ENCODE results near the gene JMJD8. TPM values are rescaled to one million over a fixed set of nuclear protein-coding genes. Genes with fewer than 3 reads are reported as not detected.
A peak's percentile ranks its signal among the peaks of the same experiment; 100 is the strongest.

JMJD8 gene
- total RNA-seq, 2 experiments from 2014 or later = 22.0 to 23.6 TPM

DNA sequence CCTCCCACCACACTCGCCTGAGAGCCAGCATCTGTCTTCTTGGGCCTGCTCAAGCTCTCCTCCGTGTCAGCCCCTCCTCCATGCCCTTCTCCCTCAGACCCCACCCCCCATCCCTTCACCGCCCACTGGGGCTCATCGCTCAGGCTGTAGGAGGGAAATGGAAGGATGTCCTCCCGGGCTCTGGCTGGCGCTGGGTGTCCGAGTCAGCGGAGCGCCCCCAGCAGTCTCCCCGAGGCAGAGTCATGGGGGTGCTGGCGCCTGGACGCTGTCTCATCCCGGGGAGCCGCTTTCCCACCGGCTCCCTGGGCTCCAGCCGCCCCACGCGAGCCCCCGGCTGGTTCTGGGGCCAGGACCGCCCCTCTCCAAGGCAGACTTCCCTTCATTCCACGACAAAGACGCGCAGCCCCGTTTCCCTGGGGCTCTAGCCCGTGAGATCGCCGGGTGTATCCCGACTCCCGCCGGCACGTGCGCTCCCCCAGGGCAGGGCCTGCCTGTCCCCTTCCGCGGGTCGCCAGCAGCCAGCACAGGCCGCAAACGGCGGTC, 36.4 kb upstream of the JMJD8 start:
- intact Hi-C loops (cut with DNase I, micrococcal nuclease) = no loop called here
- peaks cover 48% of the 10 kb centered on the region for H3K4me1 ChIP-seq (ENCODE audit: insufficient read depth, low read length)
- peaks cover 7 to 9% of the 10 kb centered on the region in 2 experiments for H3K27me3 ChIP-seq (ENCODE audit: control insufficient read depth in 1 of 2, insufficient read depth in 2 of 2, low read length in 2 of 2)
- H3K27ac ChIP-seq (ENCODE audit: low read depth in 1 of 2, low read length in 2 of 2) = peak overlapping the region in 1 of 2 donors; percentile 35
- Mint-ChIP-seq H3K36me3 (ENCODE audit: low read depth) (no peaks in the 10 kb centered on the region), H3K4me3 (peak overlapping the region; percentile 87), H3K9me3 (no peaks in the 10 kb centered on the region), H3K27ac (peak overlapping the region; percentile 68), H3K27me3 (no peaks in the 10 kb centered on the region), H3K4me1 (ENCODE audit: low read depth) (peaks cover 21% of the 10 kb centered on the region)
- CTCF ChIA-PET = interaction anchor here (0.7 to 2.3 kb wide), 2 partner anchors 10 to 20 kb away, joined by 3 to 9 read pairs; partner anchors contain the start of gene CIAO3
- POLR2A ChIA-PET = interaction anchor here (0.6 to 2.5 kb wide), 14 partner anchors 8 to 688 kb away, joined by 3 to 20 read pairs (median 4); partner anchors contain the start of genes CHTF18, CIAO3, METTL26 and RPUSD1
- H3K36me3 ChIP-seq (ENCODE audit: insufficient read depth, low read length) = no peaks in the 10 kb centered on the region
- ATAC-seq (ENCODE audit: poor library complexity) (peak; percentile 27), DNase-seq (peak in 4 of 14 experiments; percentile 55 to 67 (median 60))
- H3K4me3 ChIP-seq (ENCODE audit: low read length) = peak overlapping the region; percentile 63
- peaks cover 0 to 16% of the 10 kb centered on the region in 2 experiments for H3K9me3 ChIP-seq (ENCODE audit: control insufficient read depth in 1 of 2, insufficient read depth in 1 of 2, low read length in 2 of 2)
- no peak for TF ChIP-seq CTCF (IDR thresholded peaks at IDR 0.05)

GRCh38 chr16:719815-720446, 35.8 kb upstream of the JMJD8 start:
- peak overlapping the region; percentile 68 for H3K27ac Mint-ChIP-seq
- H3K4me3 Mint-ChIP-seq = peak overlapping the region; percentile 87
- H3K4me1 ChIP-seq (ENCODE audit: insufficient read depth, low read length) = peaks cover 48% of the 10 kb centered on the region
- no peaks in the 10 kb centered on the region for H3K36me3 ChIP-seq (ENCODE audit: insufficient read depth, low read length)
- H3K9me3 Mint-ChIP-seq = no peaks in the 10 kb centered on the region
- peaks cover 21% of the 10 kb centered on the region for H3K4me1 Mint-ChIP-seq (ENCODE audit: low read depth)
- H3K27ac ChIP-seq (ENCODE audit: low read depth in 1 of 2, low read length in 2 of 2) = peak overlapping the region in 1 of 2 donors; percentile 35
- ChIA-PET CTCF (interaction anchor here (2.3 kb wide), 1 partner anchor 21 kb away, joined by 9 read pairs; the partner anchor contains the start of gene CIAO3), POLR2A (interaction anchor here (0.6 to 2.5 kb wide), 10 partner anchors 8 to 245 kb away, joined by 3 to 20 read pairs (median 4); partner anchors contain the start of genes CIAO3 and STUB1)
- no peaks in the 10 kb centered on the region for H3K36me3 Mint-ChIP-seq (ENCODE audit: low read depth)
- H3K27me3 ChIP-seq (ENCODE audit: control insufficient read depth in 1 of 2, insufficient read depth in 2 of 2, low read length in 2 of 2) = peaks cover 7 to 9% of the 10 kb centered on the region in 2 experiments
- no peak for TF ChIP-seq CTCF (IDR thresholded peaks at IDR 0.05)
- H3K4me3 ChIP-seq (ENCODE audit: low read length) = peak overlapping the region; percentile 63
- intact Hi-C loops (cut with DNase I, micrococcal nuclease) = no loop called here
- DNase-seq (no peak), ATAC-seq (ENCODE audit: poor library complexity) (no peak)
- H3K27me3 Mint-ChIP-seq = no peaks in the 10 kb centered on the region
- H3K9me3 ChIP-seq (ENCODE audit: control insufficient read depth in 1 of 2, insufficient read depth in 1 of 2, low read length in 2 of 2) = peaks cover 0 to 16% of the 10 kb centered on the region in 2 experiments

DNA sequence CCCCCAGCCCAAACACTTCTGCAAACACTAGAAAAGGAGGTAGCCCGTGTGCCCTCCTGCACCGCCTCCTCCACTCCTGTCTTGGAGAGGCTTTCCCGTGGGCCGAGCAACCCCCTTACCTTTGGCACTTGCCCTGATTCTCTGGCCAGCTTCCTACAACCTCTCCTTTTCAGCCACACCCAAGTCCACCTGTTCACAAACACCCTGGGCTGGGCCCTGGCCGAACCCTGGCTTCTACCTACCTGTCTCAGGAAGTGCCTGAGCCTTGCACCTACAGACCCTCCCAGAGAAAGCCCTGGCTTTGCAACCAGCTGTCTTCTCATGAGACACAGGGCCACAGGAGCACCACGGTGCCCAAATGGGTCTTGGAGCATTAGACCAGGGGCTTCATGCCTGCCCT, 34.8 kb upstream of the JMJD8 start:
- no peak overlapping the region for H3K4me3 ChIP-seq (ENCODE audit: low read length)
- CTCF ChIA-PET = interaction anchor here (2.3 kb wide), 1 partner anchor 22 kb away, joined by 9 read pairs; the partner anchor contains the start of gene CIAO3
- H3K27me3 Mint-ChIP-seq = peaks cover 4% of the 10 kb centered on the region
- DNase-seq (no peak), ATAC-seq (ENCODE audit: poor library complexity) (no peak)
- H3K9me3 Mint-ChIP-seq = no peaks in the 10 kb centered on the region
- H3K27me3 ChIP-seq (ENCODE audit: control insufficient read depth in 1 of 2, insufficient read depth in 2 of 2, low read length in 2 of 2) = peaks cover 7 to 11% of the 10 kb centered on the region in 2 experiments
- TF ChIP-seq CTCF (IDR thresholded peaks at IDR 0.05) = no peak
- no peaks in the 10 kb centered on the region for H3K36me3 ChIP-seq (ENCODE audit: insufficient read depth, low read length)
- peak overlapping the region; percentile 73 for H3K4me3 Mint-ChIP-seq
- H3K4me1 ChIP-seq (ENCODE audit: insufficient read depth, low read length) = peaks cover 54% of the 10 kb centered on the region
- peaks cover 0 to 16% of the 10 kb centered on the region in 2 experiments for H3K9me3 ChIP-seq (ENCODE audit: control insufficient read depth in 1 of 2, insufficient read depth in 1 of 2, low read length in 2 of 2)
- no peaks in the 10 kb centered on the region for H3K36me3 Mint-ChIP-seq (ENCODE audit: low read depth)
- intact Hi-C loops (cut with DNase I, micrococcal nuclease) = no loop called here
- POLR2A ChIA-PET = interaction anchor here (1.4 kb wide), 1 partner anchor 9 kb away, joined by 6 read pairs; no protein-coding TSS in a partner anchor
- peaks cover 21% of the 10 kb centered on the region for H3K4me1 Mint-ChIP-seq (ENCODE audit: low read depth)
- H3K27ac Mint-ChIP-seq = peak overlapping the region; percentile 52
- no peak overlapping the region for H3K27ac ChIP-seq (ENCODE audit: low read depth in 1 of 2, low read length in 2 of 2)

Data from CD4-positive, alpha-beta T cell (primary cell).